HS-5 (cell line): Measurements from ENCODE around the gene NRCAM.
"Not testable (repeated sequence)": the region's sequence is repeated elsewhere in the genome, so short reads cannot be mapped to it uniquely, and the experiment has no call there.

Experiments
- DNase-seq: peaks from one replicate; pipeline ENCODE4 v3.0.0-alpha.2; 2012; ENCODE audit warnings: low read depth

The NRCAM gene

GRCh38 chr7:108340856-108341411 is 115.3 kb downstream of the NRCAM start:
- DNase-seq = no peak

GRCh38 chr7:108340406-108340805 is 115.8 kb downstream of the NRCAM start:
- DNase-seq = not testable (repeated sequence)

- no peak for DNase-seq
These were observed 120.8 kb downstream of the NRCAM start for GRCh38 chr7:108335269-108335918.

- no peak for DNase-seq
These were observed 123.3 kb downstream of the NRCAM start for GRCh38 chr7:108332937-108333336.

GRCh38 chr7:108331971-108332370 is 124.3 kb downstream of the NRCAM start:
- DNase-seq = no peak

GRCh38 chr7:108330227-108330626 is 126.0 kb downstream of the NRCAM start:
- DNase-seq = no peak

- no peak for DNase-seq
These were observed 126.7 kb downstream of the NRCAM start for GRCh38 chr7:108329514-108329913.

- no peak for DNase-seq
These were observed 128.0 kb downstream of the NRCAM start for GRCh38 chr7:108328174-108328651.

GRCh38 chr7:108327353-108327752 is 128.9 kb downstream of the NRCAM start:
- DNase-seq = no peak

- no peak for DNase-seq
These were observed 129.3 kb downstream of the NRCAM start for GRCh38 chr7:108326938-108327337.

- no peak for DNase-seq
These were observed 131.9 kb downstream of the NRCAM start for GRCh38 chr7:108324053-108325038.

GRCh38 chr7:108322925-108323832 is 133.1 kb downstream of the NRCAM start:
- no peak for DNase-seq

GRCh38 chr7:108322046-108322445 is 134.2 kb downstream of the NRCAM start:
- DNase-seq = no peak

- DNase-seq = no peak
These were observed 134.9 kb downstream of the NRCAM start for GRCh38 chr7:108321359-108321758.

- DNase-seq = no peak
These were observed 139.5 kb downstream of the NRCAM start for GRCh38 chr7:108316708-108317107.

GRCh38 chr7:108314551-108314950 is 141.7 kb downstream of the NRCAM start:
- DNase-seq = no peak

GRCh38 chr7:108314049-108314448 is 142.2 kb downstream of the NRCAM start:
- no peak for DNase-seq

GRCh38 chr7:108313086-108313485 is 143.2 kb downstream of the NRCAM start:
- DNase-seq = no peak

- DNase-seq = peak; percentile 24
These were observed 144.6 kb downstream of the NRCAM start for GRCh38 chr7:108311446-108312168.

- no peak for DNase-seq
These were observed 145.9 kb downstream of the NRCAM start for GRCh38 chr7:108310351-108310750.

- no peak for DNase-seq
These were observed 147.3 kb downstream of the NRCAM start for GRCh38 chr7:108308903-108309302.
